Esophagus squamous epithelium (tissue), 4 donors: ENCODE measurements around the gene CD55.

ENCODE experiments used
- POLR2A ChIP-seq, 4 donors: fragments of 450-650 bp; IDR thresholded peaks; one replicate each; pipeline ENCODE4 v1.6.1; 2017; ENCODE audit warnings: antibody characterized with exemption in 4 of 4, mild to moderate bottlenecking in 4 of 4, moderate library complexity in 3 of 4
- TF ChIP-seq, protein P1 (sequence below), 6 experiments: fragments of 450-650 bp in 4 of 6; fragments of 200-600 bp in 2 of 6; sonication (generic) in 2 of 6; IDR thresholded peaks; one replicate each; pipeline ENCODE4 v1.5.1; 2016 to 2019; ENCODE audit warnings: antibody characterized with exemption in 6 of 6, mild to moderate bottlenecking in 4 of 6, moderate library complexity in 4 of 6

DNA sequence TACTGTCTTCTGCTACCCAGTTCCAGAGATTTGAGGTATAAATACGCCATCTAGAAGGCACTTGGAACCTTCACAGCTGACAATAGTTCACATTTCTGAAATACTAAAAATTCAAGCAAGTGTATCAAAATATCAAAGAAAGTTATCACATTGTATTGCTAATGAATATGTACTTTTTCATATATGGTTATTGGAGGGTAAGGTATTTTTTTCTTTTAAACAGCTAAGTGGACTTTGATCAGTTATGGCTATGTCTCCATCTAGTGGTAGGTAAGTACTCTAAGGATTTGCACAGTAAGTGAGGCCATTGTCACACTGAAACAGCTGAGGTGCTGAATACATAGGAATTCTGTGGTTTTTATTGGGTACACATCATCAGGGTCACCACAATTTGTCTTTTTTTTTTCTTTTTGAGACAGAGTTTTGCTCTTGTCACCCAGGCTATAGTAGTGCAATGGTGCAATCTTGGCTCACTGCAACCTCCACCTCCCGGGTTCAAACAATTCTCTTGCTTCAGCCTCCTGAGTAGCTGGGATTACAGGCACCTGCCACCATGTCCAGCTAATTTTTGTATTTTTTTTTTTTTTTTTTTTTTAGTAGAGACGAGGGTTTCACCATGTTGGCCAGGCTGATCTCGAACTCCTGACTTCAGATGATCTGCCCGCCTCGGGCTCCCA is 83.5 kb downstream of the CD55 start:
- TF ChIP-seq, protein P1, sequence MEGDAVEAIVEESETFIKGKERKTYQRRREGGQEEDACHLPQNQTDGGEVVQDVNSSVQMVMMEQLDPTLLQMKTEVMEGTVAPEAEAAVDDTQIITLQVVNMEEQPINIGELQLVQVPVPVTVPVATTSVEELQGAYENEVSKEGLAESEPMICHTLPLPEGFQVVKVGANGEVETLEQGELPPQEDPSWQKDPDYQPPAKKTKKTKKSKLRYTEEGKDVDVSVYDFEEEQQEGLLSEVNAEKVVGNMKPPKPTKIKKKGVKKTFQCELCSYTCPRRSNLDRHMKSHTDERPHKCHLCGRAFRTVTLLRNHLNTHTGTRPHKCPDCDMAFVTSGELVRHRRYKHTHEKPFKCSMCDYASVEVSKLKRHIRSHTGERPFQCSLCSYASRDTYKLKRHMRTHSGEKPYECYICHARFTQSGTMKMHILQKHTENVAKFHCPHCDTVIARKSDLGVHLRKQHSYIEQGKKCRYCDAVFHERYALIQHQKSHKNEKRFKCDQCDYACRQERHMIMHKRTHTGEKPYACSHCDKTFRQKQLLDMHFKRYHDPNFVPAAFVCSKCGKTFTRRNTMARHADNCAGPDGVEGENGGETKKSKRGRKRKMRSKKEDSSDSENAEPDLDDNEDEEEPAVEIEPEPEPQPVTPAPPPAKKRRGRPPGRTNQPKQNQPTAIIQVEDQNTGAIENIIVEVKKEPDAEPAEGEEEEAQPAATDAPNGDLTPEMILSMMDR (IDR thresholded peaks at IDR 0.05): peak; percentile 41 to 81 (median 70)
- no peak for TF ChIP-seq POLR2A (IDR thresholded peaks at IDR 0.05)
